ENCODE data around the gene SAE1.
A peak's percentile ranks its signal among the peaks of the same experiment; 100 is the strongest.

Gene SAE1

DNA sequence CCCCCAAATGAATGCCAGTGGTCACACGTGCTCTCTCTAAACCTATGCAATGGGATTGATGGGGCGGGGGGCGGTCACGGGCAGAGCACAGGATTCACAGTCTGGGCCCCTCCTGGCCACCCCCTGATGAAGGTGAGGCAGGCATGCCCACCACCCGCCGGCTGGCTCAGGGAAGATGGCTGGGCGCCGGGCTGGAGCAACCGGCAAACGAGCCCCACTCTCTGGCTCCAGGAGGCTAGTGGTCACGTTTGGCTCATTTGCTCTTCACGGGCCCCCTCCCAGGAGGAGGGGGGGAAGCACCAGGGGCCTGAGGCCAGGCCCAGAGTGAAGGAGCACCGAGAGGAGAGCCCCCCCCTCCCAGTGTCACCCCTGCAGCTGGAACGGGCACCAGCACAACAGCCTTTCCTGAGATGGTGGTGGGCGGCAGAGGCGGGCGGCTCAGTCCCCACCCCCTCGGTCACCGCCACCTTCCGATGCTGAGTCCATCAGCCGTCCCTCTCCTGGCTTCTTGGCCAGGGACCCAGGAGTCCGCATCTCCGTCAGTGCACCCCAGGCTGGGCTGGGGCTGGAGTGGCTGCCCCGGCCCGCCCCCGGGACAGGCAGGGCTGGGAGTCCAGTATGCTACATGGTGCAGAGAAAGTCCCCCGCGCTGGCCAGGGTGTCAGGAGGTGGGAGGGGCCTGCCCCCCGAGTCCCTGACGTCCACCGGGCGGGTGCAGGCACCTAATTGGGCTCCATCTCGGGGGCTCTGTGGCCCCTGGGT is 90.6 kb downstream of the SAE1 start:
- no peak for DNase-seq (ENCODE audit: low spot score)

DNA sequence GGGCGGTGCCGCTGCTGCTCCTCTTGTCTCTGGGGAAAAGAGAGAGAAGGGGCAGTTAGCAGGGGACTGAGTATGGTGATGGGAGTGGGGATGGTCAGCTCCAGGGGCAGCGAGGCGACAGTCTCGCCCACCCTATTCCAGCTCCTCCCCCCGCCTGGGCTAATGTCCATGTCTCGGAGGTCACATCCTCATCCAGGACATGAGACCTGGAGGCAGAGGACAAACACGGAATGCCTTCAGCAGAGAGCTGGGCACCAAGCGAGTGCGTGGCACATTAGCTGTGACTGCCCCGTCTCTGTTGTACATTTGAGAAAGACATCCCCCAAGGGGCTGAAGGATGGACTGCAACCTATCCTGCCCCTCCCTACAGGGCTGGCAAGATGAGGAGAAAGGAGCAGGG is 91.3 kb downstream of the SAE1 start:
- no peak for DNase-seq (ENCODE audit: low spot score)

DNA sequence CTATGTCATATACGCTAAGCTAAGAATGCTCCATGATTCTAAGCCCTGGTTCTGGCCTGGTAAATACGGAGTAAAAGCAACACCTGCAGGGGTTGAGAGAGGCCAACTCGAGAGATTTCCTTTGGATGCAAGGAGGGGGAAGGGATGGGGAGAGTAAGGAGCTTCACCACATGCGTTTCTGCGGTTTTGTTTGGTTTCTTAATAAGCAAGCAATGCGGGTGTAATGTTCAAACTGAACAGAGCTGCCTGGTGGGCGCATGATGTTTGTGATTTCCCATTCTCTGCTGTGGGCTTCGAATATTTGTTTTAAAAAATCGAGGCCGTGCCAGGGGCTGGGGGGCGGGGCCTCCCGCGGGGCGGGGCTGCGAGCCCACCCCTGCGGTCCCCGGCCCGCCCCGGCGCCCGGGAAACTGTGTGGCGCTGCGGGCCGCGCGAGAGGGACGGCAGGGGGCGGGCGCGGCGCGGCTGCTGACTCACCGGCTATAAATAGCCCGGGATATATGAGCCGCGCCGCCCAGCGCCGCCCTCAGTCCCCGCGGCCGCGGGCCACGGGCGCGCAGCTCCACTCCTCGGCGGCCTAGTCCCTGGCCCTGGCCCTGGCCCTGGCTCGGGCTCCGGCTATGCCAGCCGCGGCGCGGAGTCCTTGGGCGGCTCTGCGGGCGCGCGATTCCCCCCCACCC is 95.3 kb downstream of the SAE1 start:
- DNase-seq (ENCODE audit: low spot score) = peak; percentile 90

DNA sequence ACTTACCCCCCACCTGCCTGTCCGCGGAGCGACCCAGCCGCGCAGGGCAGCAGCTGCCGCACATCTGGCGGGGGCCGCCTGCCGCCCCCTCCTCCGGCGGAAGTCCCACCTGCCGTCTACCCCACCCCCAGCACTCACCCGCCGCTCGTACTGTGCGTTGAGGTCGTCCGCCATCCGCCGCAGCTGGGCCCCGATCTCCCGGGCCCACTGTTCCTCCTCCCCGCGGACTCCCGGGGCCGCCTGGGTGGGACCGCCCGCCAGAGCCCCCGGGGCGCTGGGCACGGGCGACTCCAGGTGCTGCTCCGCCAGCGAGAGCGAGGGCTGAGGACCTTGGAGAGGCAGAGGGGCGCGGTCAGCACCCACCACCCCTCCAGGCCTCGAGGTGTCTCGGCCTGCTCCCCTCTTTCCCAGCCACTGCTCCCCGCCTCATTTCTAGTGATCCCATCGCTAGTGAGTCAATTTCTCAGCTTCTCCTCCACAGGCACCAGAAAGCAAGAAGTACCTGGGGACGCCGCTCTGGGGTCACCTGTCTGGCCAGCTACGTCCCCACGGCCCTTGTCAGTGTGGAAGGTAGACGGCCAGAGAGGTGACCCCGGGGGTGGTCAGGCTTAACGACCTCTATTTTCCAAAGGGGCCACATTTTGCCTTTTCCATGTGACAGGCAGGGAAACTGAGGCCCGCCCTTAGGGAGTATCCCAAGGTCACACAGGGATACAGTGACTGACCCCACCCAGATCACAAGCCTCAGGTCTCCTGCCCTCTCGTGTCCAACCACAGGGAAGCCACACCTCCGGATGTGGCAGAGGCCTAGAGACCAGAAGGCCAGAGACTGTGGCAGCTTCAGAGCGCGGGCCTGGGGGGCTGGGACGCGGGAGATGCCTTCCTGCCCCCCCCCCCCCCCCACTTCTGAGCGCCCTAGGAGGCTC is 96.1 kb downstream of the SAE1 start:
- DNase-seq (ENCODE audit: low spot score) = peak; percentile 85

DNA sequence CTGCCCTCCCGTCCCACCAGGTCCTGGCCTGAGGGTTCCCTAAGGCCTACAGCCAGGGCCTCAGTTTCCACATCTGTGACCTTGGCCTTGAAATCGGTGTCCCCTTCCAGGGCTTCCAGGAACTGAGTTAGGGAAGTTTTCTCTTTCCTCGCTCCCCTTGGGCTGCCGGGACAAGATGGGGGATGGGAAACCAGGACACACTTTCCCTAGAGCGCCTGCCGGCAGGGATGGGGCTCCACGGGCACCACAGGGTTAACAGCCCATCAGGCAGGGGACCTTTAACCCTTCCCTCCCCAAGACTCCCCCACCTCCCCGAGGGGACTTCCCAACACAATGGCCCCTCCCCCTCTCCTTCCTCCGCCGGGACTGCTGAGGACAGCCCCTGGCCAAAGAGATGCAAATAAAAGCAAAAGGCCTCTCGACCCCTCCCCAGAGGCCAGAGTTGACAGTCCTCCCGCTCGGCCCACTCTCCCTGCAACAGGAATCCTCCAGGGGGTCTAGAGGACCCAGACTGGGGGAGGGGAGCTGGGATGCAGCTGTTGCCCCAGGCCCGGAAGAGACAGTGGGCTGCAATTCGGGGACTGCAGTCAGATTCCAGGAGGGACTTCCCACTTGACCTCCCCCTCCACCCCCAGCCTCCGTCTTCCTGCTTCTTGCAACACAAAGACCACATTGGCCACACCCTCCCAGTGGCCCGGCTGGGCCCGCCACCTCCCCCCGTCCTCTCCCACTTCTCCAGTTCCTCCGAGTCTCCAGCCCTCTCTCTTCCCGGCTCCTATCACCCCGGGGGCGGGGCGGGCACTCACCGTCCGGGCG is 96.9 kb downstream of the SAE1 start:
- DNase-seq (ENCODE audit: low spot score) = peak; percentile 93

DNA sequence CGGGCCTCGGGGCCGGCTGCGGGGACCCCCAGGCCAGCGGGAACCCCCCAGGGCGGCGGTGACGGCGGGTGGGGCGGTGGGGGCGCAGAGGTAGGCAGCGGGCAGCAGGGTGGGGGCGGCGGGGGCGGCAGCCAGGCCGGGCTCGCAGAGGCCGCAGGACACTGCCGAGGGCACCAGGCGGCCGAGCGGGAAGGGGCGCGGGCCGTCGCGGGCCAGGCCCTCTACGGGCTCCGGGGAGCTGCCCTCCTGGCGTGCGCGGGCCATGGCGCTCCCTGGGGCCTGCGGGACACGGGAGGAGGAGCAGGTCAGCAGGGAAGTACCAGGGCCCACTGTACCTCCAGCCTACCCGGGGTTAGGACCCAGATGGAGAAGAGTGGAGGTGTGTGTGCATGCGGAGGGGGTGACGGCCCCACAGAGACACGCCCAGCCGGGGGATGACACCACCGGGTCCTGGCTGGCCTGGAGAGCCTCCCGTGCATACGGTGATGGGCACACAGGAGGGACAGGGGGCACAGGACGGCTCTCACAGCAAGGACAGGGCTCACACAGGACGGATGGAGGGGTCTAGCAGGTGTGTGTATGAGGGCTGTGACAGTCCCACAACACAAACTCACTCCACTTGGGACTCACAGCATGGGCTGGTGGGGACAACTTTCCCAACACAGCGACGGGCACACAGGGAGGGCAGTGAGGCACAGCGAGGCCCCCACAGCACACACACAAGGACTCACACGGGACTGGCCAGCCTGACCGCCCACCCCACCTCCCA is 97.7 kb downstream of the SAE1 start:
- DNase-seq (ENCODE audit: low spot score) = peak; percentile 74

DNA sequence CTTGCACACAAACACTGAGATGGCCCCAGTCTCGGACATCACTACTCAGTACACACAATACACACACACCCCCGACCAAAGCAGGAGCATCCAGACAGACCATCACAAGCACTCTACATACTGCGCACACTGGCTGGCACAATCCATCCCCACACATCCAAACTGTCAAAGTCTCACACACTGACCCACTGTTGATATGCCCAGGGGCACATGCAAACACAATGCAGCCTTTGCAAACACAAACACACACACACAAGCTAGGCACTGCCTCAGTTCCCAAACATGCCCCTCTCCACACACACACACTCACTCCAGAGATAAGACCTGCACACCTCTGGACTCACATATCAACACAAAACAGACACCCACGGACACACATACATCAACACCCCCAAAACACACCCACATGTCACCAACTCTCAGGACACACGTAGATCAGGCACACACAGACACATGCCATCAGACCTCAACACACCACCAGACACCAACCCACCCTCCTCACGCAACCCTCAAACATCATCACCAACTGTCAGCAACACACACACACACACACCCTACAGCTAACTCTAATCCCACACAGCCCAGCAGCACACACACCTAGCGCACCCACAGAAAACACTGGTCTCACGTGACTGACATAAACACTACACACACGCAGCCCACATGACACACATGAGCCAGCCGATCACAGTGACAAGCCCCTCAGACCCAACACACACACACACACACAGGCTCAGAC is 98.5 kb downstream of the SAE1 start:
- peak; percentile 23 for DNase-seq (ENCODE audit: low spot score)

DNA sequence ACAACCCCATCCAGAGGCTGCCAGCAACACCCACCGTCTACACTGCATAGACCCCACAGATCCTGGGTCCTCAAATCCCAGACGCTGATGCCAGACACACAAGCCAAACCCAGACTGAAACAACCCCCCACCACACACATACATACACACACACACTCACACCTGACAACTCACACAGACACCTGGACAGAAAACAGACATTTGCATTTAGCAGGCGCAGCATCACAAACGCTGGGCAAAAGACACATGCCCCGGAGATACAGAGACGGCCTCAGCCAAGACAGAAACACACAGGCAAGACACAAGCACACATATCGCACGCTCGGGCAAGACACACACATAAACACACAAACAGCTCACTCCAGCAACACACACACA is 99.0 kb downstream of the SAE1 start:
- DNase-seq (ENCODE audit: low spot score) = peak; percentile 41

DNA sequence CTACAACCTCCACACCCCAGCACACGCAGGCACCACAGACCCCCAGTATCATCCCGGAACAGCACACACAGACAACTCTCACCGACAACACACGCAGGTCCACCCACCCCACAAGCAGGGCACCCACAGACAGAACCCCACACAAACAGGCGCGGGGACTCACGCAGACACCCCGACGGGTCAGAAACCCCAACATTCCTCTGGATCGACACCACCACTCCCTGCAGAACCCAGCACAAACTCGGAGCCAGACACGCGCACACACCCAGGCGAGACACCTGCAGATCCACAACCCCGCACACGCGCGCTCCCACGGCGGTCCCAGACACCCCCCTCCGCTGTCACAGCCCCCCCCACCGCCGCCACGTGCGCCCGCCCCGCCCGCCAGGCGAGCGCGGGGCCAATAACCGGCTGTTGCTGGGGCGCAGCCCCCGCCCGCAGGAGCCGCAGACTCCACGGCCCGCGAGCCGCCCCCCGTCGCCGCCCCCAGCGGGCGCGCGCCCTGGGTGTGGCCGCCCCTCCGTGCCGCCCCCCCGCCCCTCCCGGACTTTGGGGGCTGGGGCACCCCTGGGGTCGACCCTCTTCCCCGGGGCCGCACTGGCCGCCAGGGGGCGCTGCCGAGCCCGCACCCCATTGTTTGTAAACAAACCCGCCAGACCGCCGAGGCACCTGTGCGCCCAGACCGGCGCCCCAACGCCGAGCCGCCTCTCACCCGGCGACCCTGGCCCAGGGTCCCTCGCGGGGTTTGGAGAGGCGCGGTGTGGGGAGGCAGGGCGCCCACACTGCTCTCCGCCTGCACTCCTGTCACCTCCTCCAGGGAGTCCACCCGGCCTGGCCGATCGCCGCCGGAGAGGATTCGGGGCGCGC is 99.7 kb downstream of the SAE1 start:
- DNase-seq (ENCODE audit: low spot score) = peak; percentile 55

DNA sequence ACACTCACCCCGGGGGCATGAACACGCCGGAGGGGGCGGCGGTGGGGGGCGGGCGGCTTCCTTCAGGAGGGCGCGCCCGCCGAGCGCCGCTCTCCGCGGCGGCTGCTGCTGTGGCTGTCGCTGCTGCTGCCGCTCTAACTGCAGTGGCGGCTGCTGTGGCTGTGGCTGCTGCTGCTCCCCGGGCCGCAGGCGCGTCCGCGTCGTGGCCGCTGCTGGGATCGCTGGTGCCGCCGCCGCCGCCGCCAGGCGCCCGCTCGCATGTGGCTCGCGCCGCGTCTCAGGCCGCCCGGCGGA is 100.2 kb downstream of the SAE1 start, which contains the start of gene BBC3:
Gene BBC3 (minus strand): TSS at position 279 of the 294 bp plus-strand sequence. CDS start 2,768 bp downstream, outside the sequence.
- no peak for DNase-seq (ENCODE audit: low spot score)

DNA sequence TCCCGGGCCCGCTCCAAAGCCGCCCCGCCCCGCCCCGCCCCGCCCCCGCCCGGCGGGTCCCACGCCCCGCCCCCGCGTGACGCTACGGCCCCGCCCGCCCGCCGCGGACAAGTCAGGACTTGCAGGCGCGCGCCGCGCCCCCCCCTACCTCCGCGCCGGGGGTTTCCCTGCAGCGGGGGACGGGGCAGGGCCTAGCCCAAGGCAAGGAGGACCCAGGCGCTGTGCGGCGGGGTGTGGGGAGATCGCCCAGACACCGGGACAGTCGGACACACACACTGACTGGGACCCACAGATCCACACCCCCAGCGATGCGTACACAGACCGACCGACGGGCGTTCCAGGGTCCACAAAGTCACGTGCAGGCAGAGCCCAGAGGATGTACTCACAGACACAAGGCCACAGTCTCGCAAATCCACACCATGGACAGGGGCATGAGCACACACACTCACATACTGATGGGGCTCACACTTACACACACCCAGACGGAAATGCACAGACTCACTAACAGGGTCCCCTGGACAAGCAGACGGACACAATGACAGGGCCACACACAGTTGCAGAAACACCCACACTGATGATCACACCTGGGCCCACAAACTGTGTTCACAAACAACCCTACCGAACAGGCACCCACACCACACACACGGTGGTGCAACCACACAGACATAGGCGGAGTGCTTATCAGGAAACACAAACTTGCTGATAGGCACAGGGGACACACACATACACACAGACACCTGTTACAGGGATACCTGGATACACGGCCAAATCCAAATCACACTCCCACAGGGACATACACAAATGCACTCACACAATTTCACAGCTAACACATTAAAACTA is 100.8 kb downstream of the SAE1 start:
- peak; percentile 94 for DNase-seq (ENCODE audit: low spot score)

DNA sequence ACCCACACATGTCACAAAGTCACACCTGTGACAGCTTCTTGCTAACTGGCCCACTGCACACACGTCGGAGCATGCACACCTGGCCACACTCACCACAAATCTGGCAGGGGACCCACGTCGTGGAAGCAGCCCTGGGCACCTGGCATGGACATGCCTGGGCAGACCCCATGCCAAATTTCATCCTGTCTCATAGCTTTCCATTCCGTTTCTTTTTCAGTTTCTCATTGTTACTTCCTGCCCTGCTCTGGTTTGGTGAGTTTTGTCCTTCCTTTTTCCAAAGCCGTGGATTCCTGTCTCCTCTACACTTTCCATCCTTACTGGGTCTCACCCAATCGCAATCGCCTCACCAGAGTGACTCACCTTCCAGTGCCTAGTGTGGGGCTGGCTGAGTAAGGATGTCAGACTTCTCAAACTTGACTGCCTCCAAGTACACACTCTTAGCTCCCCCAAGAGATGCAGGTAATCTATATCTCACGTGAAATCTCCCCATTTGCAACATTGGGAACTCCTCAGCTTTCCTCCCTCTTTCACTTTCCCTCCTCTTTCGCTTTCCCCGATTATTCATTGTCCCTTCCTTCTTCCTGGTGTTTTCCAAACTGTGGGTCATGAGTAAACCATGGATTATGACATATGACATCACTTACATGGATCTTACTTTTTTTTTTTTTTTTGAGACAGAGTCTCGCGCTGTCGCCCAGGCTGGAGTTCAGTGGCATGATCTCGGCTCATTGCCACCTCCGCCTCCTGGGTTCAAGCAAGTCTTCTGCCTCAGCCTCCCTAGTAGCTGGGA is 102.0 kb downstream of the SAE1 start:
- DNase-seq (ENCODE audit: low spot score) = peak; percentile 97

DNA sequence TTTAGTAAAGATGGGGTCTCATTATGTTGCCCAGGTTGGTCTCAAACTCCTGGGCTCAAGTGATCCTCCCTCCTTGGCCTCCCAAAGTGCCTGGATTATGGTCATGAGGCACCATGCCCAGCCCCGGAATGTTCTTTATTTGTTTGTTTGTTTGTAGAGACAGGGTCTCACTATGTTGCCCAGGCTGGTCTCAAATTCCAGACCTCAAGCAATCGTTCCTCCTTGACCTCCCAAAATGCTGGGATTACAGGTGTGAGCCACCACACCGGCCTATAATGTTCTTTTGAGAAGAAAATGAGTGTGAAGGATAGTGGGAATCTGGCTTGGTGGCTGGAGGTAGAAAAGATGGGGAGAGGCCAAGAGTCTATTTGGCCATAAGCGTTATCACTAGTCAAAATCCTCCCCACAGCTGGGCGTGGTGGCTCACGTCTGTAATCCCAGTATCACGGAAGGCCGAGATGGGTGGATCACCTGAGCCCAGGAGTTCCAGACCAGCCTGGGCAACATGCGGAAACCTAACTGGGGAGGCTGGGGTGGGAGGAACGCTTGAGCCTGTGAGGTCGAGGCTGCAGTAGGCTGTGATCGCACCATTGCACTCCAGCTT is 105.5 kb downstream of the SAE1 start:
- no peak for DNase-seq (ENCODE audit: low spot score)

DNA sequence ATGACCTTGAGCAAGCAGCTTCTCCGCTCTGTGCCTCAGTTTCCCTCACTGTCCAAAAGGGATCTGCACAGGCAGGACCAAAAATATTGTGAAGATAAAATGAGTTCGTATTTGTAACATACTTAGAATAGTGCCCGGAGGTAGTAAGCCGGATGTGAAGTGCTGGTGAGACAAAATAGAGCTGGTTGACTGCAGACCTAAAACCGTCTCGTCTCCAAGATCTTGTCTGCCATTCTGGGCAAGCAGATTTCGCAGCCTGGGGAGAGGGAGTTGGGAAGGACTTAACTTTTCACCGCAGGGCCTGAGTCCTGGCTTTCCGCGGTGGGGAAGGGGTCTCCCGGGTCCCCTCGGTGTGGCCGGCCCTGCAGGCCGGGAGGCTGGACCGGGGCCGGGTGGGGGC is 108.5 kb downstream of the SAE1 start:
- DNase-seq (ENCODE audit: low spot score) = no peak

DNA sequence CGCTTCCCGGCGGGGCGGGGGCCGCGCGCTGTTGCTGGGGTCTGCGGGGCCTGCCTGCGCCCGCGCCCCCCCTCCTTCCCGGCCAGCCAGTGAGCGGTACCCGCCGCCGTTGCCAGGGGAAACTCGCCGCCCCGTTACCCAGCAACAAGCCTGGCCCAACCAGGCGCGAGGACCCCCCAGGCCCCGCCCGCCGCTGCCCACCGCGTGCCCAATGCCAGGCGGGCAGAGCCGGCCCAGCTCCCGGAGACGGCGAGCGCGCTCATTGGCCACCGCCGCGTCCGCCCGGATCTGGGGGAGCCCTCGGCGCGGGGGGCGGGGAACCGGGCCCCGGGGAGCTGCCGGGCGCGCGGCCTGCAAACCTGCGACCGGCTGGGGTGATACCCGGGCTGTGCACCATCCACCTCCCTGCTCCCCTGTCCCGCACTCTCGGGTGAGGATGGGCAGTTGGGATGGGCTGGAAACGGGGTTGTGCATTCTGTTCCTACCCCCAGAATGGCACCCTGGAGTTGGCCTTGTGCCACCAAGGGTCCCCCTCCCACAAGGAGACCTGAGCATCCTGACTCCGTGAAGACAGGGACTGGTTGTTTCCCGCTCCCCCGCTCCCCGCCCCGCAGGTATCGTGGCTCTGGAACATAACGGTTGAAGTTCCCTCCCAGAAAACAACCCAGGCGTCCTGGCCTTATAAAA is 109.1 kb downstream of the SAE1 start:
- peak; percentile 55 for DNase-seq (ENCODE audit: low spot score)

DNA sequence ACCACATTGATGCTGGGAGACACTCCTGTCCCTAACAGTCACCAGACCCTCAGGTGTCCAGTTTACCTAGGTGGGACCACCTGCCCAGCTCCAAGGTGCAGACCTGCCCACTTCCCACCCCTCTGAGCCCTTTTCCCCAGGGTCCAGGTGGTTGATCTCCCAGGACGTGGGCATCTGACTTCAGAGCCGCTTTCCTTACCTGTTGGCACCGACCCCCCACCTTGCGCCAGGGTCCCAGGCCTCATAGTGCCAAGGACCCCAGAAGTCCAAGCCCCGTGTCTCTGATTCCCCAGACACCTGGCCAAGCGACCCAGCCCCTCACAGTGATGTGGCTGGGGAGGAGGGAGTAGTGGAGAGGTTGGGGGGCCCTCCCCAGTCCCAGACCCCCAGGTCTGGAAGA is 109.9 kb downstream of the SAE1 start:
- DNase-seq (ENCODE audit: low spot score) = no peak

All from kidney tubule cell (primary cell).